HepG2 (cell line): ENCODE data around the gene CUL7. TPM values are rescaled to one million over a fixed set of nuclear protein-coding genes. Genes with fewer than 3 reads are reported as not detected.

Experiments used
- CENPX ChIP-seq: sonication (generic); formaldehyde crosslinking; IDR thresholded peaks from 2 replicates; pipeline ENCODE4 v1.9.0; 2021; ENCODE audit warnings: mild to moderate bottlenecking, missing genetic modification reagents, moderate library complexity
- HNF4A ChIP-seq: sonication (generic); formaldehyde crosslinking; IDR thresholded peaks from 2 replicates; pipeline ENCODE4 v1.4.0; 2020; ENCODE audit warnings: missing genetic modification reagents
- IKZF4 ChIP-seq: sonication (generic); formaldehyde crosslinking; IDR thresholded peaks from 2 replicates; pipeline ENCODE4 v1.5.1; 2020; ENCODE audit warnings: borderline replicate concordance, mild to moderate bottlenecking, low read depth, missing genetic modification reagents; ENCODE audit errors: not compliant biosample characterization
- NFATC3 ChIP-seq: sonication (generic); formaldehyde crosslinking; IDR thresholded peaks from 2 replicates; pipeline ENCODE4 v1.5.1; 2020; ENCODE audit warnings: mild to moderate bottlenecking, missing genetic modification reagents
- PCBP2 ChIP-seq: fragments of 200-400 bp; formaldehyde crosslinking; optimal IDR thresholded peaks from 2 replicates; pipeline ENCODE3; 2018; ENCODE audit warnings: low read length, low read depth; ENCODE audit not compliant: poor library complexity, severe bottlenecking
- SNAPC2 ChIP-seq: sonication (generic); formaldehyde crosslinking; IDR thresholded peaks from 2 replicates; pipeline ENCODE4 v1.8.1; 2022; ENCODE audit warnings: mild to moderate bottlenecking, missing genetic modification reagents
- SSRP1 ChIP-seq: IDR thresholded peaks from 2 replicates; pipeline ENCODE4 v1.6.1; 2016; ENCODE audit warnings: control low read depth
- SYNCRIP ChIP-seq: fragments of 200-400 bp; formaldehyde crosslinking; IDR thresholded peaks from 2 replicates; pipeline ENCODE4 v1.6.1; 2018; ENCODE audit warnings: mild to moderate bottlenecking, low read depth, low read length; ENCODE audit not compliant: insufficient read depth
- XRCC5 ChIP-seq: fragments of 200-400 bp; formaldehyde crosslinking; optimal IDR thresholded peaks from 2 replicates; pipeline ENCODE3; 2017; ENCODE audit warnings: mild to moderate bottlenecking, low read length
- YEATS2 ChIP-seq: sonication (generic); formaldehyde crosslinking; IDR thresholded peaks from 2 replicates; pipeline ENCODE4 v1.4.0; 2020; ENCODE audit warnings: missing genetic modification reagents, borderline replicate concordance
- polyA plus RNA-seq, 8 experiments: library from polyadenylated mRNA; depleted of rRNA in 3 of 8; stranded (reverse) in 7 of 8; unstranded in 1 of 8; fragments of >200 nt; fragmentation: Illumina TruSeq in 4 of 8; extraction: Trizol in 4 of 8; gene quantifications; 2 replicates each; pipeline versions ENCODE4 v1.2.1 to v1.2.3, GENCODE V29; 2011 to 2016; ENCODE audit warnings: low read depth in 4 of 8, missing spikeins in 1 of 8, mixed read lengths in 1 of 8; ENCODE audit not compliant: insufficient read depth in 1 of 8
- total RNA-seq, 5 experiments: library from RNA; depleted of rRNA; stranded (reverse); fragments of >200 nt; fragmentation: Illumina TruSeq; extraction: Trizol; gene quantifications; 2 replicates each; pipeline ENCODE4 v1.2.3, GENCODE V29; 2016; ENCODE audit warnings: low read depth in 1 of 5
- TF ChIP-seq, protein P1 (sequence below): sonication (generic); formaldehyde crosslinking; IDR thresholded peaks from 2 replicates; pipeline ENCODE4 v1.4.0; 2020; ENCODE audit warnings: missing genetic modification reagents, mild to moderate bottlenecking, borderline replicate concordance
- TF ChIP-seq, protein P2 (sequence below): sonication (generic); formaldehyde crosslinking; IDR thresholded peaks from 2 replicates; pipeline ENCODE4 v1.8.0; 2022; ENCODE audit warnings: mild to moderate bottlenecking, missing genetic modification reagents, moderate library complexity

Gene CUL7
- total and polyA plus RNA-seq, 2 of the 13 experiments (the other 11 are each of a cell fraction or from before 2014, with no cell fraction given): 32.0 to 60.7 TPM

DNA sequence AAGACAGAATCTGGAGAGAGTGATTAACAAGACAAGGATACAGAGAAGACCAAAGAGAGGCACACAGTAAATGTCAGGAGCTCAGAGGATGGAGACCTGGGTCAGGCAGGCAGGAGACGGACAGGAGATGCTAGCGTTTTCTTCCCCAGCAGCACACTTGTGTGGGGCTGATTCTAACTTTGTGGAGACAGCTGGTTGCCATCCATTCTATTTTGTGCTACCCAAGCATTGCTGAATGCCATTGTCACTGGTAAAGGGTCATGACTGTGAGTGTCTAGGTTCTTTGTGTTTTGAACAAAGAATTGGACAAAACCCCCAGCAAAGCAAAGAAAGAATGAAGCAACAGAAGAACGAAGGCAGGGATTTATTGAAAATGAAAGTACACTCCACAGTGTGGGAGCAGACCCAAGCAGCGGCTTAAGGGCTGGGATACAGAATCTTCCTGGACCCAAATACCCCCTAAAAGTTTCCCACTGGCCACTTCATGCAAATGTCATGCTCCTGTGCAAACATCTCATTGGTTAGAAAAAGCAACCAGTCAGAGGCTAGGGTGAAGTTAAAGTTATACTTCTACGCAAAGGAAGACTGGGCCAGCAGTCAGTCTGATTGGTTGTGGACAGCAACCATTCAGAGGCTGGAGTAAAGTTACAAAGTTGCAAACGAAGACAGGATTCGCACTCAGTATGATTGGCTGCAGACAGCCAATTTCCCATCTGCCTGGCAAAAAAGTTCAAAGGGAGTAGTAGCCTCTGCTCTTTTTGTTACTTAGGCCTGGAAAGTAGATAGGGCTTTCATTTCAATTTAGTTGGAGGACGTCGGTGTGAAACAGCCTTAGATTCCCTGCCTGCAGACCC lies 40.0 kb upstream of the CUL7 start (continued):
- TF ChIP-seq, protein P1, sequence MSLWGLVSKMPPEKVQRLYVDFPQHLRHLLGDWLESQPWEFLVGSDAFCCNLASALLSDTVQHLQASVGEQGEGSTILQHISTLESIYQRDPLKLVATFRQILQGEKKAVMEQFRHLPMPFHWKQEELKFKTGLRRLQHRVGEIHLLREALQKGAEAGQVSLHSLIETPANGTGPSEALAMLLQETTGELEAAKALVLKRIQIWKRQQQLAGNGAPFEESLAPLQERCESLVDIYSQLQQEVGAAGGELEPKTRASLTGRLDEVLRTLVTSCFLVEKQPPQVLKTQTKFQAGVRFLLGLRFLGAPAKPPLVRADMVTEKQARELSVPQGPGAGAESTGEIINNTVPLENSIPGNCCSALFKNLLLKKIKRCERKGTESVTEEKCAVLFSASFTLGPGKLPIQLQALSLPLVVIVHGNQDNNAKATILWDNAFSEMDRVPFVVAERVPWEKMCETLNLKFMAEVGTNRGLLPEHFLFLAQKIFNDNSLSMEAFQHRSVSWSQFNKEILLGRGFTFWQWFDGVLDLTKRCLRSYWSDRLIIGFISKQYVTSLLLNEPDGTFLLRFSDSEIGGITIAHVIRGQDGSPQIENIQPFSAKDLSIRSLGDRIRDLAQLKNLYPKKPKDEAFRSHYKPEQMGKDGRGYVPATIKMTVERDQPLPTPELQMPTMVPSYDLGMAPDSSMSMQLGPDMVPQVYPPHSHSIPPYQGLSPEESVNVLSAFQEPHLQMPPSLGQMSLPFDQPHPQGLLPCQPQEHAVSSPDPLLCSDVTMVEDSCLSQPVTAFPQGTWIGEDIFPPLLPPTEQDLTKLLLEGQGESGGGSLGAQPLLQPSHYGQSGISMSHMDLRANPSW (CRISPR knock-in tag): no peak
- TF ChIP-seq IKZF4 (no peak), SNAPC2 (CRISPR knock-in tag) (no peak), YEATS2 (CRISPR knock-in tag) (peak; percentile 41; the same call in 1 of the 2 replicates), PCBP2 (no peak), XRCC5 (no peak), CENPX (CRISPR knock-in tag) (no peak), SSRP1 (CRISPR knock-in tag) (no peak), HNF4A (CRISPR knock-in tag) (no peak), NFATC3 (CRISPR knock-in tag) (no peak), SYNCRIP (no peak)
- TF ChIP-seq, protein P2, sequence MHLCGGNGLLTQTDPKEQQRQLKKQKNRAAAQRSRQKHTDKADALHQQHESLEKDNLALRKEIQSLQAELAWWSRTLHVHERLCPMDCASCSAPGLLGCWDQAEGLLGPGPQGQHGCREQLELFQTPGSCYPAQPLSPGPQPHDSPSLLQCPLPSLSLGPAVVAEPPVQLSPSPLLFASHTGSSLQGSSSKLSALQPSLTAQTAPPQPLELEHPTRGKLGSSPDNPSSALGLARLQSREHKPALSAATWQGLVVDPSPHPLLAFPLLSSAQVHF (CRISPR knock-in tag): no peak
